SJCRH30 (cell line): ENCODE data around the gene SMIM1. TPM values are rescaled to one million over a fixed set of nuclear protein-coding genes. Genes with fewer than 3 reads are reported as not detected.

Experiments
- DNase-seq, 2 experiments: peaks; one replicate each; pipeline ENCODE4 v3.0.0-alpha.2; 2015 to 2020
- H3K27ac ChIP-seq: fragments of 250-450 bp; sonication (Bioruptor Pico); 2 replicates; pipeline ENCODE4 v1.5.1; 2020; ENCODE audit warnings: mild to moderate bottlenecking, moderate library complexity
- H3K27me3 ChIP-seq: fragments of 250-450 bp; sonication (Bioruptor Pico); 2 replicates; pipeline ENCODE4 v1.5.1; 2020; ENCODE audit warnings: mild to moderate bottlenecking, moderate library complexity
- H3K36me3 ChIP-seq: fragments of 250-450 bp; sonication (Bioruptor Pico); 2 replicates; pipeline ENCODE4 v1.5.1; 2020; ENCODE audit warnings: mild to moderate bottlenecking, moderate library complexity
- H3K4me1 ChIP-seq: fragments of 250-450 bp; sonication (Bioruptor Pico); 2 replicates; pipeline ENCODE4 v1.5.1; 2020; ENCODE audit warnings: mild to moderate bottlenecking, moderate library complexity
- H3K4me3 ChIP-seq: fragments of 250-450 bp; sonication (Bioruptor Pico); 2 replicates; pipeline ENCODE4 v1.5.1; 2020; ENCODE audit warnings: mild to moderate bottlenecking, moderate library complexity
- H3K9me3 ChIP-seq: fragments of 250-450 bp; sonication (Bioruptor Pico); replicated peaks from 2 replicates; pipeline ENCODE4 v1.5.1; 2020; ENCODE audit warnings: mild to moderate bottlenecking, moderate library complexity
- total RNA-seq: library from RNA; depleted of rRNA; stranded (reverse); fragments of >200 nt; shearing (Covaris generic); gene quantifications from 2 replicates; pipeline ENCODE4 v1.2.3, GENCODE V29; 2014

The SMIM1 gene
- total RNA-seq, 1 experiment from 2014 or later, result not detected

DNA sequence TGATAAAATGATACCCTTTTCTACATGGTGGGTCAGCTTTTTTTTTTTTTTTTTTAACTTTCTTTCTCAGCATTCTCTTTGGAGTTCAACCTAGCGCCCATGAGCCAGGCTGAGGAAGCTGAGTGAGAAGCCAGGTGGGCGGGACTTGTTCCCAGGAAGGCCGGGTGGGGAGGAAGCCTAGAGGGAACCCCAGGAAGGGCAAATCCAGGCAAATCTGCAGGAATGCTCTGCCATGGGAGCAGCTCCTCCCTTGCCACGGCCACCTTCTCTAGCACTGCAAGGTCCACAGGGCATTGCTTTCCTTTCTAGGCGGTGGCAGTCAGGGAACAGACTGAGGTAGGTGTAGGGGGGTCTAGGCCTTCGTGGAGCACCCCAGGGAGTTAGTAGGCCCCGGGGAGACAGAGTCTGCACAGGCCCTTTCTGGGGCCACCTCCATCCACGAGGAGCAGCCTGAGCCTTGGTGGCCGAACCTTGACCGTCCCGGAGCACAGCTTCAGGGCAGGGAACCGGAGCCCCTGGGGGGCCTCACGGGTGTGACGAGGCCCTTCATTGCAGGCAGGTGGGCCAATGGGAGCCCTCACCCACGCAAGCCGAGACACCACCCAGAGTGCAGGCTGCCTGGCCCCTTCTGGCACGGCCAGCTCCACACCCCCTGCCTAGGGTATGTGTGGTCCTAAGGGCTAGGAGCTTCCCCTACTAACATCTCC is 38.5 kb upstream of the SMIM1 start:
- peaks cover 20% of the 10 kb centered on the region for H3K4me1 ChIP-seq
- no peak overlapping the region for H3K27ac ChIP-seq
- DNase-seq, result no peak
- no peaks in the 10 kb centered on the region for H3K27me3 ChIP-seq
- H3K9me3 ChIP-seq, result no peaks in the 10 kb centered on the region
- H3K4me3 ChIP-seq, result no peak overlapping the region
- peaks cover 5% of the 10 kb centered on the region; the same call in 1 of the 2 replicates for H3K36me3 ChIP-seq

- H3K36me3 ChIP-seq, result peaks cover 5% of the 10 kb centered on the region; the same call in 1 of the 2 replicates
- DNase-seq, result no peak
- no peak overlapping the region for H3K4me3 ChIP-seq
- peaks cover 20% of the 10 kb centered on the region for H3K4me1 ChIP-seq
- H3K27ac ChIP-seq, result no peak overlapping the region
- H3K9me3 ChIP-seq, result no peaks in the 10 kb centered on the region
- H3K27me3 ChIP-seq, result no peaks in the 10 kb centered on the region
Observed at GRCh38 chr1:3734602-3735001, 37.9 kb upstream of the SMIM1 start.

DNA sequence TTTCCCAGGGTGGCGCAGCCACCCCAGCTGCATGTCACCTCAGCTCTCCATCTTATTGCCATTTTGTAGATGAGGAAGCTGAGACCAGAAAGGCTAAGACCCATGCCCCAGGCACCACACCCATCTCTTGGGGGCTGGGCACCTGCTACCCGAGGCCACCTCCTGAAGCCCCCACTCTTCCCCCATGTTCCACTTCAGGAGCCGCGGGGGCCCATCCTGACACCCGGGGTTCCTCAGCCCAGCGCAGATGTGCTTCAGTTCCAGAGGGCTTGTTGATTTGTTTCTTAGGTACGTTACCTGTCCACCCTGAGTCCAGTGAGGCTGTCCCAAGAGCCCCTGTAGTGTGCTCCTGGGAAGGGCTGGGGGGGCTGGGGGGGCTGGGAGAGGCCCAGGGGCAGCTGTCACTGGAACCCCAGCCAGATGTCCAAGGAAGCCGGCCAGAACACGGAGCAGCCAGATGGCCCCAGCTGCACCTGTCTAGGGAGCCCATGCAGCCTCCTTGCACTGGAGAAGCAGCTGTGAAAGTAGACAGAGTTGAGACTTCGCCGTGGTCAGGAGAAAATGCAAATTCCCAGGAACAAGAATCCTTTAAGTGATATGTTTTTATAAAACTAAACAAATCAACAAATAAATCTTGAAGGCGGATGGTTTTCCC is 37.4 kb upstream of the SMIM1 start:
- Histone ChIP-seq H3K4me3 (no peak overlapping the region), H3K4me1 (peaks cover 23% of the 10 kb centered on the region), H3K36me3 (peaks cover 5% of the 10 kb centered on the region; the same call in 1 of the 2 replicates), H3K9me3 (no peaks in the 10 kb centered on the region), H3K27ac (peak overlapping the region; percentile 58), H3K27me3 (no peaks in the 10 kb centered on the region)
- peak; percentile 68 to 84 for DNase-seq

DNA sequence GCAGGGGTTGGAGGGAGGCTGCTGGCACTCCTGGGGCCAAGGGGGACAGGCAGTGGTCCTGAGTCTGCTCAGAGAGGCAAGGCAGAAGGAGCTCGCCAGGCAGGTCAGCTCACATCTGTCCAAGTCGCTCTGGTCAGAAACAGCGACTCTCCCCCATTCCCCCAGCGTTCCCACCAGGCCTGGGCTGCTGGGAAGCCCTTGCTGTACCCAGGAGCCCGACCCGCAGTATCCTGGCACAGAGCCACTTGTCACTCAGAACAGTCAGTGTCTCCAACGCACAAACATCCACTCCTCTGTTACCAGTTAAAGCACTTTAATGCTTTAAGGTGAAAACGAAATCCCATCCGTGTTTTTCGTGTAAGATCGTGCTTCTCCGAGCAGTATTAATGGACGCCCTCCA is 36.9 kb upstream of the SMIM1 start:
- H3K27me3 ChIP-seq, result no peaks in the 10 kb centered on the region
- H3K4me3 ChIP-seq, result no peak overlapping the region
- peaks cover 29% of the 10 kb centered on the region for H3K4me1 ChIP-seq
- H3K9me3 ChIP-seq, result no peaks in the 10 kb centered on the region
- peak in 1 of 2 experiments; percentile 67 for DNase-seq
- peaks cover 5% of the 10 kb centered on the region; the same call in 1 of the 2 replicates for H3K36me3 ChIP-seq
- H3K27ac ChIP-seq, result peak overlapping the region; percentile 58

- H3K27ac ChIP-seq, result peak overlapping the region; percentile 58; the same call in 1 of the 2 replicates
- H3K4me3 ChIP-seq, result no peak overlapping the region
- no peaks in the 10 kb centered on the region for H3K27me3 ChIP-seq
- H3K9me3 ChIP-seq, result no peaks in the 10 kb centered on the region
- H3K36me3 ChIP-seq, result peaks cover 5% of the 10 kb centered on the region; the same call in 1 of the 2 replicates
- no peak for DNase-seq
- H3K4me1 ChIP-seq, result peaks cover 30% of the 10 kb centered on the region
Observed at GRCh38 chr1:3736131-3736561, 36.4 kb upstream of the SMIM1 start.

DNA sequence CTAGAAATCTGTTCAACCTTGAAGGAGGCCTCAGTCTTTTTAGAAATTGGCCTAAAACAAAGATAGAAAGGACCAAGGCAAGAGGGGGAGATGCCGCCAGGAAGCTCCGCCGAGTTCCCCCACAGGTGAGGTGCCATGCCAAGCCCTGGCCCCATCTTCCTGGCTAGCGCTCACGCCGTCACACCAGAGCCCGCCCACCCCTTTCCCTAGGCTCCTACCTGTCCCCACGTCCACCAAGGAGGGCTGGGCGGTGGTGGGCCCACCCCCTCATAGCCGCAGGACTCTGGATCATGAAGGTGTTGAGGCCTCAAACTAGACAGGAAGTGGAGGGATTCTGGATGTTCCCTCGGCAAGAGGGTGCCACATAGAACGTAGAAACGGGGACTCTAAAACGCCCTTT is 35.8 kb upstream of the SMIM1 start:
- no peak overlapping the region for H3K4me3 ChIP-seq
- no peak for DNase-seq
- no peaks in the 10 kb centered on the region for H3K9me3 ChIP-seq
- H3K27ac ChIP-seq, result no peak overlapping the region
- H3K27me3 ChIP-seq, result no peaks in the 10 kb centered on the region
- H3K4me1 ChIP-seq, result peaks cover 30% of the 10 kb centered on the region
- peaks cover 5% of the 10 kb centered on the region; the same call in 1 of the 2 replicates for H3K36me3 ChIP-seq

DNA sequence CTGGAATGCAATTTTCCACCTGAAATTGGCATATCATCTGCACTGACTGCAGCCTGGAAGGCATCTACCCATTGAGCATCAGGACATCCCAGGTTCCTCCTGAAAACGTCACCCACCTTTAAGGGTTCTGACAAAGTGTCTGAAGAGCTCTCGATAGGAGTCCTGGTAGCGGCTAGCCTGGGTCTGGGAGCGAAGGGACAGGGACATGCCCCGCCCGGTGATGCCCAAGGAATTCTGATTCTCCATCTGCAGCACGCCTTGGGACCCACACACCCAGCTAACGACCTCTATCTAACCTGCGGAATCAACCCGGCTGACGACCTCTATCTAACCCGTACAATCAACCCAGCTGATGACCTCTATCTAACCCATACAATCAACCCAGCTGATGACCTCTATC is 33.6 kb upstream of the SMIM1 start:
- Histone ChIP-seq H3K4me1 (peaks cover 30% of the 10 kb centered on the region), H3K27ac (no peak overlapping the region), H3K9me3 (no peaks in the 10 kb centered on the region), H3K36me3 (peaks cover 5% of the 10 kb centered on the region; the same call in 1 of the 2 replicates), H3K27me3 (no peaks in the 10 kb centered on the region), H3K4me3 (no peak overlapping the region)
- DNase-seq, result no peak

DNA sequence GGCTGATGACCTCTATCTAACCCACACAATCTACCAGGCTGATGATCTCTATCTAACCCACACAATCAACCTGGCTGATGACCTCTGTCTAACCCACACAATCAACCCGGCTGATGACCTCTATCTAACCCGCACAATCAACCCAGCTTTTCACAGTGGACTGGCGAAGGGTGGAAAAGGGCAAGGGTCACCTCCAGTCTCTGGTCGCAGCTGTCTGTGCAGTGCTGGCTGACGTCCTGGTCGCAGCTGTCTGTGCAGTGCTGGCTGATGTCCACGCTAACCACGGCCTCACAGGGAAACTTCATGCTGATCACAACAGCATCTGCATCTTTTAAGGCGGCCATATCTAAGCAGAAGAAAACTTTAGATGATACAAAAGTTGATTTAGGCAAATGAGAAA is 32.5 kb upstream of the SMIM1 start:
- DNase-seq, result peak; percentile 81 to 84

GRCh38 chr1:3740752-3741151 is 31.8 kb upstream of the SMIM1 start:
- no peaks in the 10 kb centered on the region for H3K9me3 ChIP-seq
- H3K4me3 ChIP-seq, result no peak overlapping the region
- H3K27me3 ChIP-seq, result no peaks in the 10 kb centered on the region
- DNase-seq, result no peak
- peak overlapping the region; percentile 51 for H3K27ac ChIP-seq
- peaks cover 5% of the 10 kb centered on the region; the same call in 1 of the 2 replicates for H3K36me3 ChIP-seq
- peaks cover 18% of the 10 kb centered on the region for H3K4me1 ChIP-seq

More for the DNA sequence above, 32.5 kb upstream of the SMIM1 start:
- Histone ChIP-seq H3K27ac (peak overlapping the region; percentile 51), H3K27me3 (no peaks in the 10 kb centered on the region), H3K9me3 (no peaks in the 10 kb centered on the region), H3K4me3 (no peak overlapping the region), H3K4me1 (peaks cover 25% of the 10 kb centered on the region), H3K36me3 (peaks cover 5% of the 10 kb centered on the region; the same call in 1 of the 2 replicates)

GRCh38 chr1:3741566-3742438 is 30.7 kb upstream of the SMIM1 start:
- H3K27ac ChIP-seq, result no peak overlapping the region

GRCh38 chr1:3742439-3743298 is 29.9 kb upstream of the SMIM1 start:
- Histone ChIP-seq H3K9me3 (no peaks in the 10 kb centered on the region), H3K27ac (no peak overlapping the region), H3K36me3 (peaks cover 5% of the 10 kb centered on the region; the same call in 1 of the 2 replicates), H3K4me3 (no peak overlapping the region), H3K27me3 (no peaks in the 10 kb centered on the region), H3K4me1 (peaks cover 11% of the 10 kb centered on the region)
- no peak for DNase-seq

More at GRCh38 chr1:3741566-3742438, 30.7 kb upstream of the SMIM1 start:
- Histone ChIP-seq H3K9me3 (no peaks in the 10 kb centered on the region), H3K27me3 (no peaks in the 10 kb centered on the region), H3K36me3 (peaks cover 5% of the 10 kb centered on the region; the same call in 1 of the 2 replicates), H3K4me3 (no peak overlapping the region), H3K4me1 (peaks cover 11% of the 10 kb centered on the region)
- DNase-seq, result no peak

- Histone ChIP-seq H3K27ac (no peak overlapping the region), H3K36me3 (no peaks in the 10 kb centered on the region), H3K4me3 (no peak overlapping the region), H3K9me3 (no peaks in the 10 kb centered on the region), H3K27me3 (no peaks in the 10 kb centered on the region), H3K4me1 (peaks cover 11% of the 10 kb centered on the region)
- no peak for DNase-seq
Observed at GRCh38 chr1:3743421-3743820, 29.1 kb upstream of the SMIM1 start.

DNA sequence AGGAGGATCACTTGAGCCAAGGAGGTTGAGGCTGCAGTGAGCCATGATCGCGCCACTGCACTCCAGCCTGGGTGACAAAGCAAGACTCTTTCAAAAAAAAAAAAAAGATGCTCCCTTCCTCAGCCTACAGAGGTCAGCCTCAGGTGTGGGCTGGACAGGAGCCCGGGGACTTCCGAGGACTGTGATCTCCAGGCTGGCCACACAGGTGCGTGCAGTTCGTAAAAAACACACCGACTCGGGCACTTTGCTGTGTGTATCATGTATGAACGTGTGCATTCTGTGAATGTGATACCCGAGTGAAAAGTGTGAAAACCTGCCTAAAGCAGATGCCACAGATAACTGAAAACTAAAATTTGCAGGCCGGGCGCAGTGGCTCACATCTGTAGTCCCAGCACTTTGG is 28.7 kb upstream of the SMIM1 start:
- Histone ChIP-seq H3K27me3 (no peaks in the 10 kb centered on the region), H3K27ac (no peak overlapping the region), H3K4me1 (peaks cover 11% of the 10 kb centered on the region), H3K4me3 (no peak overlapping the region), H3K36me3 (no peaks in the 10 kb centered on the region), H3K9me3 (no peaks in the 10 kb centered on the region)
- DNase-seq, result no peak

DNA sequence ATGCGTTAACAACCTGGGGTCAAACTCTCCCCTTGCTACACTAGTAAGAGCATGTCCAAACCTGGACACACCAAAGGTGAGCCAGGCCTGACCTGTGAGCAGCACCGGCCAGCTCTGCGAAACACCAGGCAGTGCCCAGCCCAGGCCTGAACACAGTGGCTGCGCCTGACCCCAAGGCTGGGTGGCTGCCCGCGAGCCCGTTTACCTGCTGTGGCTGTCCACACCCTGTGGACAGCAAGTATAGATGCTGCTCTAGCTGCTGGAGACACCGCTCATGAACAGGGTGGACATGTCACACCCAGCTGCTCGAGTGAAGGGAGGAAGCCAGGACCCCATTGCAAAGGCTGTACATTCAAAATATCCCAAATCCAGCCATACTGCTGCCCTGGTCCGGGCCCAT is 27.9 kb upstream of the SMIM1 start:
- Histone ChIP-seq H3K4me1 (peaks cover 11% of the 10 kb centered on the region), H3K4me3 (no peak overlapping the region), H3K36me3 (no peaks in the 10 kb centered on the region), H3K27ac (no peak overlapping the region), H3K9me3 (no peaks in the 10 kb centered on the region), H3K27me3 (peaks cover 6% of the 10 kb centered on the region; the same call in 1 of the 2 replicates)
- no peak for DNase-seq
